ENCODE results near the gene ATP6V1G1. TPM values are rescaled to one million over a fixed set of nuclear protein-coding genes. Genes with fewer than 3 reads are reported as not detected.

ATP6V1G1 gene
- polyA plus RNA-seq, 1 donor (not counting 4 experiments of a cell fraction or from before 2014, with no cell fraction given): 214 TPM

DNA sequence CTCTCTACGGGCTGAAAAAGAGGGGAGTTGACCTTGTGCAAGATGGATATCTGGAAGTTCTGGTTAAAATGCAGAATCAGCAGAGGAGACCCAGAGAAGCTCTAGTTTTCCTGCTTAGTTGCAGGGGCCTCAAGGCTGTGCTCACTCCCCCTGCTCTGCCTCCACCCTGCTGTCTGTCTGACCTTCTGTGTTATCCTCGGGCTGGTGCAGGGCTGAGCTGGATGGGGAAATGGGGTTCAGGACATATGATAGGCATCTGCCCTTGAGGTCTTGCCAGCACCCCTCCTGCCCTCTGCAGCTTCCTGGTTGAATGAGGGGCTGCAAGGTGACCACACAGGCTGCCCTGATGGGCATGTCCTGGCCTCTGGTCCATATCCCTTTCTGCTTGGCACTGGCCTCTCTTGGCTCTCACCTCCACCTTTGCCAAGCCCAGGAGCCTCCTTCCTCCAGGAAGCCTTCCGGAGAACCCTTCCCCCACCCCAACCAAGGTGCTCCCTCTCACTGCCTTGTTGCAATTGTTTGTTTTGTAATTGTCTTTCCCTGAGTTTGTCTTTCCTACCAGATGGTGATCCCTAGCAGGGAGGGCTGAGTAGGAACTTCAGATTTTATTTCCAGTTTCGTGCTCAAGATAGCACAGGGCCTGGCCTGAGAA lies 24.8 kb downstream of the ATP6V1G1 start:
- dilution Hi-C loops (cut with MboI; ENCODE audit: extremely low pct_ligation_motif_present, low sequenced_read_pairs): no loop called here
- H4K20me1 ChIP-seq (ENCODE audit: control insufficient read depth, extremely low read depth, insufficient read depth, low read length): no peaks in the 10 kb centered on the region
- peak overlapping the region in 2 of 3 experiments; percentile 67 to 82 for H3K4me3 ChIP-seq (ENCODE audit: control insufficient read depth in 2 of 3, extremely low read depth in 1 of 3, insufficient read depth in 2 of 3, low read depth in 1 of 3, low read length in 3 of 3)
- TF ChIP-seq, protein P1, sequence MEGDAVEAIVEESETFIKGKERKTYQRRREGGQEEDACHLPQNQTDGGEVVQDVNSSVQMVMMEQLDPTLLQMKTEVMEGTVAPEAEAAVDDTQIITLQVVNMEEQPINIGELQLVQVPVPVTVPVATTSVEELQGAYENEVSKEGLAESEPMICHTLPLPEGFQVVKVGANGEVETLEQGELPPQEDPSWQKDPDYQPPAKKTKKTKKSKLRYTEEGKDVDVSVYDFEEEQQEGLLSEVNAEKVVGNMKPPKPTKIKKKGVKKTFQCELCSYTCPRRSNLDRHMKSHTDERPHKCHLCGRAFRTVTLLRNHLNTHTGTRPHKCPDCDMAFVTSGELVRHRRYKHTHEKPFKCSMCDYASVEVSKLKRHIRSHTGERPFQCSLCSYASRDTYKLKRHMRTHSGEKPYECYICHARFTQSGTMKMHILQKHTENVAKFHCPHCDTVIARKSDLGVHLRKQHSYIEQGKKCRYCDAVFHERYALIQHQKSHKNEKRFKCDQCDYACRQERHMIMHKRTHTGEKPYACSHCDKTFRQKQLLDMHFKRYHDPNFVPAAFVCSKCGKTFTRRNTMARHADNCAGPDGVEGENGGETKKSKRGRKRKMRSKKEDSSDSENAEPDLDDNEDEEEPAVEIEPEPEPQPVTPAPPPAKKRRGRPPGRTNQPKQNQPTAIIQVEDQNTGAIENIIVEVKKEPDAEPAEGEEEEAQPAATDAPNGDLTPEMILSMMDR (optimal IDR thresholded peaks at IDR 0.05 in 1 of 3, IDR thresholded peaks at IDR 0.05 in 1 of 3, conservative IDR thresholded peaks at IDR 0.05 in 1 of 3; ENCODE audit: extremely low read depth in 1 of 3, insufficient read depth in 2 of 3, low read length in 3 of 3): no peak
- TF ChIP-seq EZH2 (IDR thresholded peaks at IDR 0.05; ENCODE audit: low read length): no peak
- DNase-seq (ENCODE audit: low read depth, low spot score) (no peak), FAIRE-seq (no peak)
- peaks cover 22% of the 10 kb centered on the region for H3K4me1 ChIP-seq (ENCODE audit: control insufficient read depth, extremely low read depth, insufficient read depth, low read length)
- H3K79me2 ChIP-seq (ENCODE audit: control insufficient read depth, insufficient read depth, low read length): no peaks in the 10 kb centered on the region
- H3K9me3 ChIP-seq (ENCODE audit: control insufficient read depth, low read depth, low read length): no peaks in the 10 kb centered on the region
- H3K27me3 ChIP-seq (ENCODE audit: control insufficient read depth, extremely low read depth, insufficient read depth, low read length): no peaks in the 10 kb centered on the region
- H3K27ac ChIP-seq (ENCODE audit: control insufficient read depth, insufficient read depth, low read length): no peak overlapping the region
- H3K9ac ChIP-seq (ENCODE audit: control insufficient read depth, extremely low read depth, insufficient read depth, low read length): peak overlapping the region; percentile 73
- H3K9me1 ChIP-seq (ENCODE audit: control insufficient read depth, extremely low read depth, insufficient read depth, low read length): no peaks in the 10 kb centered on the region
- peak overlapping the region; percentile 95 for H3K4me2 ChIP-seq (ENCODE audit: control insufficient read depth, extremely low read depth, insufficient read depth, low read depth, low read length)
- no peaks in the 10 kb centered on the region for H3K36me3 ChIP-seq (ENCODE audit: control insufficient read depth in 2 of 2, extremely low read depth in 1 of 2, insufficient read depth in 2 of 2, low read length in 2 of 2)
- no peak overlapping the region for H2AFZ ChIP-seq (ENCODE audit: control insufficient read depth, low read length)

DNA sequence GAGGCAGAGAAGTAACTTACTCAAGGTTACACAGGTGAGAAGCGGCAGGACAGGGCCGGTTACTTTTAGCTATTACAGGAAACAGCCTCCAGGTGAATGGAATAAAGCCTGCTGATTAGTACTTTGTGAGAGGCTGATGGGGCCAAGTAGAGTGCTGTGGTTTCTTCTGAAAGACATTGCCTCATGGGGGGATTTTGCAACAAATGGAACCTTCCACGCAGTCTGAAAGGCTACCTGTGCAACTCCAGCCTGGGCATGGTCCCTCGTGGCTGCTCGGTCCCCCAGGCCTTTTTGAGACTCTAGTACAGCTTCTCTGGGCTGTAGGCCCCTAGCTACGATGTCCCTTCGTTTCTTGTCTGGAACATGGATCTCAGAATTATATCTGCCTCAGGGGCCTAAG lies 25.5 kb downstream of the ATP6V1G1 start:
- H3K9ac ChIP-seq (ENCODE audit: control insufficient read depth, extremely low read depth, insufficient read depth, low read length): no peak overlapping the region
- H3K4me1 ChIP-seq (ENCODE audit: control insufficient read depth, extremely low read depth, insufficient read depth, low read length): peaks cover 22% of the 10 kb centered on the region
- H3K27ac ChIP-seq (ENCODE audit: control insufficient read depth, insufficient read depth, low read length): no peak overlapping the region
- H3K79me2 ChIP-seq (ENCODE audit: control insufficient read depth, insufficient read depth, low read length): no peaks in the 10 kb centered on the region
- no peak overlapping the region for H2AFZ ChIP-seq (ENCODE audit: control insufficient read depth, low read length)
- H3K9me3 ChIP-seq (ENCODE audit: control insufficient read depth, low read depth, low read length): no peaks in the 10 kb centered on the region
- no peaks in the 10 kb centered on the region for H3K36me3 ChIP-seq (ENCODE audit: control insufficient read depth in 2 of 2, extremely low read depth in 1 of 2, insufficient read depth in 2 of 2, low read length in 2 of 2)
- no peaks in the 10 kb centered on the region for H4K20me1 ChIP-seq (ENCODE audit: control insufficient read depth, extremely low read depth, insufficient read depth, low read length)
- DNase-seq (ENCODE audit: low read depth, low spot score) (no peak), FAIRE-seq (no peak)
- TF ChIP-seq, protein P1 (optimal IDR thresholded peaks at IDR 0.05 in 1 of 3, IDR thresholded peaks at IDR 0.05 in 1 of 3, conservative IDR thresholded peaks at IDR 0.05 in 1 of 3; ENCODE audit: extremely low read depth in 1 of 3, insufficient read depth in 2 of 3, low read length in 3 of 3): no peak
- no peak for TF ChIP-seq EZH2 (IDR thresholded peaks at IDR 0.05; ENCODE audit: low read length)
- H3K9me1 ChIP-seq (ENCODE audit: control insufficient read depth, extremely low read depth, insufficient read depth, low read length): no peaks in the 10 kb centered on the region
- peak overlapping the region; percentile 95 for H3K4me2 ChIP-seq (ENCODE audit: control insufficient read depth, extremely low read depth, insufficient read depth, low read depth, low read length)
- dilution Hi-C loops (cut with MboI; ENCODE audit: extremely low pct_ligation_motif_present, low sequenced_read_pairs): no loop called here
- no peaks in the 10 kb centered on the region for H3K27me3 ChIP-seq (ENCODE audit: control insufficient read depth, extremely low read depth, insufficient read depth, low read length)
- H3K4me3 ChIP-seq (ENCODE audit: control insufficient read depth in 2 of 3, extremely low read depth in 1 of 3, insufficient read depth in 2 of 3, low read depth in 1 of 3, low read length in 3 of 3): no peak overlapping the region
